Erythroblast (primary cell): Measurements from ENCODE around the gene DMP1.

ENCODE experiments used
- GATA1 ChIP-seq: IDR thresholded peaks from 2 replicates; pipeline ENCODE4 v1.6.1; 2011; ENCODE audit warnings: low read depth, mild to moderate bottlenecking, control low read depth, low read length, moderate library complexity
- POLR2A ChIP-seq: IDR thresholded peaks from 2 replicates; pipeline ENCODE4 v1.6.1; 2011; ENCODE audit warnings: mild to moderate bottlenecking, low read length

DNA sequence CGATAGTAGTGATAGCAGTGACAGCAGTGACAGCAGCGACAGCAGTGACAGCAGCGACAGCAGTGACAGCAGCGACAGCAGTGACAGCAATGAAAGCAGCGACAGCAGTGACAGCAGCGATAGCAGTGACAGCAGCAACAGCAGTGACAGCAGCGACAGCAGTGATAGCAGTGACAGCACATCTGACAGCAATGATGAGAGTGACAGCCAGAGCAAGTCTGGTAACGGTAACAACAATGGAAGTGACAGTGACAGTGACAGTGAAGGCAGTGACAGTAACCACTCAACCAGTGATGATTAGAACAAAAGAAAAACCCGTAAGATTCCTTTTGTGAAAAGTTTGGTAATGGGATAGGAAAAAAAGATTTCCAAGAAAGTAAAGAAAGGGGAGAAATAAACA is 33.8 kb upstream of the DMP1 start:
- TF ChIP-seq POLR2A (no peak), GATA1 (no peak)
